Measurements from ENCODE around the gene ARHGAP15.

Gene ARHGAP15

DNA sequence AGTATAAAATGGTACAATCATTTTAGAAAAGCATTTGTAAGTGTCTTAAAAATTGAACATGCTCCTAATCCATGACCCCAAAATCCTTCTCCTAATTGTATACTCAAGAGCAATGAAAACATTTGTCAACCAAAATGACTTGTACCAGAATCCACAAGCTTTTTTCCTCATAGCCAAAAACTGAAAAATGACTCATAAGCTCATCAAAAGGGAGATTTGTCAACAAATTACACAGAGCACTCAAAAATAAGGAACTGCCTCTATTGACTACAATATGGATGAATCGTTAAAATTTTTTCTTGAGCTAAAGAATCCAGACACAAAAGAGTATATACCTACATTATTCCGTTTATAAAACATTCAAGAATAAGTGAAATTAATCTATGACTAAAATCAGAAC, 544.8 kb downstream of the ARHGAP15 start:
- TF ChIP-seq, protein P1, sequence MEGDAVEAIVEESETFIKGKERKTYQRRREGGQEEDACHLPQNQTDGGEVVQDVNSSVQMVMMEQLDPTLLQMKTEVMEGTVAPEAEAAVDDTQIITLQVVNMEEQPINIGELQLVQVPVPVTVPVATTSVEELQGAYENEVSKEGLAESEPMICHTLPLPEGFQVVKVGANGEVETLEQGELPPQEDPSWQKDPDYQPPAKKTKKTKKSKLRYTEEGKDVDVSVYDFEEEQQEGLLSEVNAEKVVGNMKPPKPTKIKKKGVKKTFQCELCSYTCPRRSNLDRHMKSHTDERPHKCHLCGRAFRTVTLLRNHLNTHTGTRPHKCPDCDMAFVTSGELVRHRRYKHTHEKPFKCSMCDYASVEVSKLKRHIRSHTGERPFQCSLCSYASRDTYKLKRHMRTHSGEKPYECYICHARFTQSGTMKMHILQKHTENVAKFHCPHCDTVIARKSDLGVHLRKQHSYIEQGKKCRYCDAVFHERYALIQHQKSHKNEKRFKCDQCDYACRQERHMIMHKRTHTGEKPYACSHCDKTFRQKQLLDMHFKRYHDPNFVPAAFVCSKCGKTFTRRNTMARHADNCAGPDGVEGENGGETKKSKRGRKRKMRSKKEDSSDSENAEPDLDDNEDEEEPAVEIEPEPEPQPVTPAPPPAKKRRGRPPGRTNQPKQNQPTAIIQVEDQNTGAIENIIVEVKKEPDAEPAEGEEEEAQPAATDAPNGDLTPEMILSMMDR (IDR thresholded peaks at IDR 0.05; ENCODE audit: low read depth, low read length), result no peak
- DNase-seq (ENCODE audit: low read depth in 2 of 2), result no peak
- no peak overlapping the region for H3K4me3 ChIP-seq (replicated peaks in 1 of 2; ENCODE audit: low read depth in 2 of 2, low read length in 2 of 2)

DNA sequence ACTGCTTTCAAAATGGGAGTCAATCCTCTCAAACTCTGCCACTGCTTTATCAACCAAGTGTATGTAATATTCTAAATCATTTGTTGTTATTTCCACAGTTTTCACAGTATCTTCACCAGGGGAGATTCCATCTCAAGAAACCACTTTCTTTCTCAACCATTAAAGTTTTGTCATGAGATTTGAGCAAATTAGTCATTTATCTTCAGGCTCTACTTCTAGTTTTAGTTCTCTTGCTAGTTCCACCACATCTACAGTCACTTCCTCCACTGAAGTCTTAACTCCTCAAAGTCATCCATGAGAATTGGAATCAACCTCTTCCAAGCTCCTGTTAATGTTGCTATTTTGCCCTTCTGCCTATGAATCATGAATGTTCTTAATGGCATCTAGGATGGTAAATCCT, 545.8 kb downstream of the ARHGAP15 start:
- no peak for DNase-seq (ENCODE audit: low read depth in 2 of 2)
- TF ChIP-seq, protein P1 (IDR thresholded peaks at IDR 0.05; ENCODE audit: low read depth, low read length), result no peak
- no peak overlapping the region for H3K4me3 ChIP-seq (replicated peaks in 1 of 2; ENCODE audit: low read depth in 2 of 2, low read length in 2 of 2)

GRCh38 chr2:143679617-143680016, 550.4 kb downstream of the ARHGAP15 start:
- TF ChIP-seq, protein P1 (IDR thresholded peaks at IDR 0.05; ENCODE audit: low read depth, low read length), result no peak
- DNase-seq (ENCODE audit: low read depth in 2 of 2), result no peak
- H3K4me3 ChIP-seq (replicated peaks in 1 of 2; ENCODE audit: low read depth in 2 of 2, low read length in 2 of 2), result no peak overlapping the region

DNA sequence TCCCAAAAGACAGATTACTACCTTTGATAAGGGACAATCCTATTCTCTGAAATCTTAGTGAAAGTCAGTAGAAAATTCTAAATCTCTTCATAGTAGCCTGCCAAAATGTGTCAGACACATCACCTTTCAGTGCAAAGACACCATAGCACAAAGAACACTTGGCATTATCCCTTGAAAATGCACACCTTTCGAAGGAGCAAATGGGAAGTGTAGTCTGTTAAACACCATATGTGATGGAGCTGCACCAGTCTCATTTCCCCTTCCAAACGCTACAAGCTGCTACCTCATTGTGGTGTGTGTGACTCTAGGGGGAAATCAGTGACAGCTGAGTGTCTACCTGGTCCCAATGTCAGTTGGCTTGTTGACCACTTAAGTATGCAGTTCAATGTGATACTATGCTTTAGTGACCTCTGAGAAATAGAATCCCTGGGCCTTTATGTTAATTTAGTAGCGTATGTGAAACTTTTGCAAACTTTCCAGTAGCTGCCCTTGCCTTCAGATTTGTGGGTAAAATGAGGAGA, 551.7 kb downstream of the ARHGAP15 start:
- DNase-seq (ENCODE audit: low read depth in 2 of 2), result no peak
- no peak overlapping the region for H3K4me3 ChIP-seq (replicated peaks in 1 of 2; ENCODE audit: low read depth in 2 of 2, low read length in 2 of 2)
- TF ChIP-seq, protein P1 (IDR thresholded peaks at IDR 0.05; ENCODE audit: low read depth, low read length), result no peak

DNA sequence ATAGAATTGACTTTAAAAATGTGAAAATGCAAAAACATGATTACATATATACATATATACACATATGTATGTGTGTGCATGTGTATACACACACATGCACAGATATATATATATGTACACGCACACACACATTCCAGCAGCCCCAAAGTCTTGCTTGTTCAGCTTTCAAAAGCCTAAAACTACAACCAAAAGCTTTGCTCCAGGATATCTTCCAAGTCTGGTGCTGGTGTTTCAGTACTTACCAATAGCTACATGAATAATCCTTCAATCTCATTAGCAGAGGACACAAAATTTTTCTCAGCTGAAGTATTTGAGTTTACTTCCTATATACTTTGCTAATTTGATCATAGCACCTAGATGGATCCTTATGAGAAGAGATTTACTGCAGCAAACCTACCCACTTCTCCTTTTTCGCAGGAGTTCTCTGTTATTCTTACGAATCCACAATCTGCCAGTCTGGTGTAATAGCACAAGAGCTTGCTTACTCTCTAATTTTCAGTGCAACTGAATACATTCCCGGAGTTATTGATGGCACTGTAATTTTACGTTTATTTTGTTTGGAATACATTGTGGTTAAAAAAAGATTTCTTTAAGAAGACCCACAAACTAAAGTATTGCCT, 553.3 kb downstream of the ARHGAP15 start:
- TF ChIP-seq, protein P1 (IDR thresholded peaks at IDR 0.05; ENCODE audit: low read depth, low read length), result no peak

GRCh38 chr2:143683977-143684376, 554.8 kb downstream of the ARHGAP15 start:
- H3K4me3 ChIP-seq (replicated peaks in 1 of 2; ENCODE audit: low read depth in 2 of 2, low read length in 2 of 2), result no peak overlapping the region
- DNase-seq (ENCODE audit: low read depth in 2 of 2), result no peak
- TF ChIP-seq, protein P1 (IDR thresholded peaks at IDR 0.05; ENCODE audit: low read depth, low read length), result no peak

More for the DNA sequence above, 553.3 kb downstream of the ARHGAP15 start:
- no peak for DNase-seq (ENCODE audit: low read depth in 2 of 2)
- no peak overlapping the region for H3K4me3 ChIP-seq (replicated peaks in 1 of 2; ENCODE audit: low read depth in 2 of 2, low read length in 2 of 2)

Data from cardiac fibroblast (primary cell).